ELR (cell line): Measurements from ENCODE around the gene R3HDM4.
A peak's percentile ranks its signal among the peaks of the same experiment; 100 is the strongest.

Source experiments
- DNase-seq: peaks from one replicate; pipeline ENCODE4 v3.0.0-alpha.2; 2015; ENCODE audit warnings: low read depth

Gene R3HDM4

GRCh38 chr19:929891-930258 is 16.9 kb upstream of the R3HDM4 start:
- no peak for DNase-seq

DNA sequence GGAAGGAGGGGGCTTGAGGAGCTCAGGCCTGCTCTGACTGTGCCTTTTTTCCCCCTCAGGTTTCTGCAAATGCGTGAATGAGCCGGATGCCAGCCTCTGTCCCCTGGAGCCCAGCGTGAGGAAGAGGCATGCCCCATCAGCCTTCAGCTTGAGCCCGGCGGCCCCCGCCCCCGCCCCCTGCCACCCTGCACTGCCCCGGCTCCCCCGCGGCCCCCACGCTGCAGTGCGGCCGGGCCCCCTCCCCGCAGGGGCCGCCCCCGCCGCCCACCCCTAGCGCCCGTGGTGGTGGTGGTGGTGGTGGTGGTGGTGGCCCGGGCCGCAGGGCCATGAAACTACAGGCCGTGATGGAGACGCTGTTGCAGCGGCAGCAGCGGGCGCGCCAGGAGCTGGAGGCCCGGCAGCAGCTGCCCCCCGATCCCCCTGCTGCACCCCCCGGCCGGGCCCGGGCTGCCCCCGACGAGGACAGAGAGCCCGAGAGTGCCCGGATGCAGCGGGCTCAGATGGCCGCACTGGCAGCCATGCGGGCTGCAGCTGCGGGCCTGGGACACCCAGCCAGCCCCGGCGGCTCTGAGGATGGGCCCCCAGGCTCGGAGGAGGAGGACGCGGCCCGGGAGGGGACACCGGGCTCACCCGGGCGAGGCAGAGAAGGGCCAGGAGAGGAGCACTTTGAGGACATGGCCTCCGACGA is 16.3 kb upstream of the R3HDM4 start:
- no peak for DNase-seq

DNA sequence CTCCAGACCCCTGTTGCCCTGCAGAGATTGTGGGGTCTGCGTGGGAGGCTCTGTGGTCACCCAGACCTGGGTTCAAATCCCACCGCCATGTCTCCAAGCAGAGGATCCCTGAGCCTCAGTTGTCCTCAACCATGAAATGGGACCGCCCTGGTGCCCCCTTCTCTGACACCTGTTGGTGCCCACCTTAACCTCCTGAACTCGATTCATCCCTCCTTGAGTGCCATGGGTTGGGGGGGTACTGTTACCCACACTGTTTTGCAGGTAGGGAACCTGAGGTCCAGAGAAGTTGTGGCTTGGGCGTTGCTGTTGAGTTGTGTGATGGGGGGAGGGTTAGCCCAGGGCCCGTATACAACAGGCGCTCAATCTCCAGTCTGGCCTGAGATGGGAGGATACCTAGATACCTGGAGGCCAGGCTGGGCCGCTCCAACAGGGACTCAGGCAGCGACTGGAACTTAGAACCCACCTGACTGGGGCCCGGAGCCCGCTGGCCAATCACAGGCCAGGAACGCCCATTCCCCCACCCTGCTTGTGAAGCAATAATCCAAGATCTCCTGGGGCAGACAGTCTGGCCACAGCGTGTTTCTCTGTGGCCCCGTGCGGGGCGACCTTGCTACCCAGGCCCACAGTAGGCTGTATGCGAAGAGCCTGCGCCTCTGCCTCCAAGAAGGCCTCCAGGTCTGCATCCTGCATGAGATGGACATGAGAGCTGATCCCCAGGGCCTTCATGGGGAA is 15.6 kb upstream of the R3HDM4 start:
- no peak for DNase-seq

DNA sequence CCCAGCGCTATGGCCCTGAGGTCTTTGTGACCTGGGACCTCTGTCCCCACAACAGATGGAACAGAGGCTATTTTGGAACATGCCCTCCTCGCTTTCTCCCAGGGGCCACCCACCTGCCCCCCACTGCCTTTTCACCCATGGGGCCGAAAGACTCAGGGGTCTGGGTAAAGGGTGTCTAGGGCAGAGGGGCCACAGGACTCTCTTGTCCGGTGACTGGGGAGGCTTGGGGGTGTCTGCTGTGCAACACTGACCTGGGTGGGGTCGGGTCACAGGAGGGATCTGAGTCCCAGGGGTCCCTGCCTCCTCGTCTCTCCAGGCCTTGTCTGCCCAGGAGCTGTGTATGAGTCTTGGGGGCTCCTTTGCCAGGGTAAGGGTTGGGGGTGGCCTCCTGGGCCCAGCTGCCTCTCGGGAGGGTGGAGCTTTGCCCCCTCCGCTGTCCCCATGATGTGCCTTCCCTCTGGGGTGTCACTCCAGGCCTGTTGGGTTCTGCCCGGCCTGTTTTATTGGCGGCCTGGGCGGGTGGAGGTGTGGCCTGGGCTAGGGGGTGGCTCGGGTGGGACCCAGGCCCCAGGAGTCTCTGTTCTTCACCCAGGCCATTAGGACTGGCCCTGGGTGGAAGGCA is 14.9 kb upstream of the R3HDM4 start:
- no peak for DNase-seq

GRCh38 chr19:927351-927779 is 14.3 kb upstream of the R3HDM4 start:
- DNase-seq = no peak

- peak; percentile 67 for DNase-seq
Observed at GRCh38 chr19:926589-927350, 13.8 kb upstream of the R3HDM4 start.

DNA sequence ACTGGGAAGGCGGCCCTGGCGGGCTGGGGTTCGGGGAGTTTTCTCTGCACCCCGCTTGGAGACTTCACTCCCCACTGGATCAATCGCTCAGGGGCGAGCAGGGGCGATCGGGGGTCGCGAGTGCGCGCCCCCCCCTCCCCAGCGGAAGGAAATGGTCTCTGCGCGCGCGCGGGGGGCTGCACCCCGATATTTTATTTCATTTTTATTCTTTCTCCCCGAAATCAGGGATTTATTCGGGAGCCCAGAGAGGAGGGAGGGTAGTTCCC is 13.2 kb upstream of the R3HDM4 start:
- no peak for DNase-seq

DNA sequence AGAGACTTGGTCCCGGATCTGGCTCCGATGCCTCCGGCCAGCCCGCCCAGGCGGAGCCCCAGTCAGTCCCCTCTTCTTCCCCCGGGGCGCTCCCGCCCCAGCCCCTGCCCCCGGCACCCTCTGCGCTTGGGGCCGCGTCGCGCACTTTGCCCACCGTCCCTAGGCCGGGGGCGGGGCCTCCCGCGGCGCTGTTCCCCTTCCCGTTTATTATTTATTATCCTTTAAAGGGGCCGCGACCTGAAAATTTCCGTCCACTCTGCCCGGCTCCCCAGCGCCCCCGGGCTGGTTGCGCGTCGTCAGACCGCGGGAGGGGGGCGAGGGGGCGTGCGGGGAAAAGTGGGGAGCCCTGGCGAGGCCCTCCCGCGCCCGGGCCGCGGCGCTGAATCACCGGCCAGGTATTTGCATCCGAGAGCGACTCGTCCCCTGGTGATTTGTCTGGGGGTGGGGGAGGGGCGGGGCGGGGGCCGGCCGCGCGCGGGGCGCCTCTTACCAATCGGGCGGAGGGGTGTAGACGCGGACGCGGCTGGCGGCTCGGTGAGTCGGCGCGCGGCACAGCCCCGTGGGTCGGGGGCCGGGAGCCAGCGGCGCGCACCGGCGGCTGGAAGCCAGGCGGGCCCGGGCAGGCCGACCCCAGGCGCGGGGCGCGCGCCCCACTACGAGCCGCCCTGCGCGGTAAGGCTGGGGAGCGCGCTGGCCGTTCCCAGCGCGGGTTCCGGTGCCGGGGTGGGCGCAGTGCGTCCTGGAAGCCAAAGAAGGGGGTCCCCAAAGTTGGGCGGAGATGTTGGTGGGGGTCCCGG is 12.7 kb upstream of the R3HDM4 start, which contains the start of gene ARID3A:
Gene ARID3A (plus strand): TSS at position 510 of the 797 bp plus-strand sequence. CDS start 3,494 bp downstream, outside the sequence.
- peak; percentile 90 for DNase-seq

DNA sequence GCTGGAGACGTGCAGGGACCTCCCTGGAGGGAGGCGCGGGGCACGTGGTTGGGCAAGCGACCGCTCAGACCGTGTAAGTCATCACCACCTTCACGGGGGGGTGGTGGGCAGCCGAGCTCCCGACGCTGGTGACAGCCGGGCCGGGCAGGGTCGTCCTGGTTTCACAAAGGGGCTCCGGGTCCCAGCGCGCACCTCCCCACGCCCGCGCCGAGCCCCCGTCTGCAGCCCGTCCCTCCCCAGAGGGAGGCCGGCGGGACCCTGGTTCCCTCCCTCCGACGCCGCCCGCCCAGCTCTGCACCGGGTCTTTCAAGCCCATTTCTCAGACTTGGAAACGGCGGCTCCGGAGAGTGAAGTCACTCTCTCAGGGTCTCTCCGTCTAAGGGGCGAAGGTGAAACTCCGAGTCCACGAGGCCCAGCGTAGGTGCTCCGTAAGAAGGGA is 12.1 kb upstream of the R3HDM4 start:
- peak; percentile 61 for DNase-seq

DNA sequence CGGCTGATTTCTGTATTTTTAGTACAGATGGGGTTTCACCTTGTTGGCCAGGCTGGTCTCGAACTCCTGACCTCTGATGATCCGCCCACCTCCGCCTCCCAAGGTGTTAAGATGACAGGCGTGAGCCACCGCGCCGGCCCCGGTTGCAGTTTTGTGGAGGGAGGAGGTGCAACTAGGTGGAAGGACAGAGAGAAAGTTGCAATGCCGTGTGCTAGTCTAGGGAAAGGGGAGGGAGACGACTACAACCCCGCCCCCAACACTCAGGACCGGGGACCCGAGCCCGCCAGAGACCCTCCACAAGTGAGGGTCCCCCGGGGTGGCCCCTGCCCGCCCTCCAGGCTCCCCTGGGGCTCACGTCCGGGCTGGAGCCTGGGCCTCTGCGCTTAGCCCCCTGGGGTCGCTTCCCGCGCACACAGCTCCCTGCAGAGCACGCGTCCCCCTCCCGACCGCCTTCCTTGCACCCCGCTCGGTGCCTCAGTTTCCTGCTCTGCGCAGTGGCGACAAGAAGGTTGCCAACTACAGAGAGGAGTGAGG is 11.6 kb upstream of the R3HDM4 start:
- DNase-seq = no peak

GRCh38 chr19:920051-920864 is 7.2 kb upstream of the R3HDM4 start:
- no peak for DNase-seq

- no peak for DNase-seq
Observed at GRCh38 chr19:919199-920050, 6.4 kb upstream of the R3HDM4 start.

- no peak for DNase-seq
Observed at GRCh38 chr19:918481-919198, 5.6 kb upstream of the R3HDM4 start.

DNA sequence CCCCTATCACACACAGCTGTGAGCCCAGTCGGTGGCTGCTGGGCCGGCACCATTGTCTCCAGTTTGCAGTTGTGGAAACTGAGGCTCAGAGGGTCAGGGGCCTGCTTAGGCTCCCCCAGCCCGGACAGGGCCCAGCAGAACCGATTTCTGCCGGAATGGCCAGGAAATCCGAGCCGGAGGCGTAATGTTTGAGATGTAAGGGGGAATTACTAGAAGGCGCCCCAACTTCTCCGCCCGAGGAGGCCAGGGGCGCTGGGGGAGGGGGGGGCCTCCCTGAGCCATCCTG is 5.1 kb upstream of the R3HDM4 start:
- DNase-seq = no peak

DNA sequence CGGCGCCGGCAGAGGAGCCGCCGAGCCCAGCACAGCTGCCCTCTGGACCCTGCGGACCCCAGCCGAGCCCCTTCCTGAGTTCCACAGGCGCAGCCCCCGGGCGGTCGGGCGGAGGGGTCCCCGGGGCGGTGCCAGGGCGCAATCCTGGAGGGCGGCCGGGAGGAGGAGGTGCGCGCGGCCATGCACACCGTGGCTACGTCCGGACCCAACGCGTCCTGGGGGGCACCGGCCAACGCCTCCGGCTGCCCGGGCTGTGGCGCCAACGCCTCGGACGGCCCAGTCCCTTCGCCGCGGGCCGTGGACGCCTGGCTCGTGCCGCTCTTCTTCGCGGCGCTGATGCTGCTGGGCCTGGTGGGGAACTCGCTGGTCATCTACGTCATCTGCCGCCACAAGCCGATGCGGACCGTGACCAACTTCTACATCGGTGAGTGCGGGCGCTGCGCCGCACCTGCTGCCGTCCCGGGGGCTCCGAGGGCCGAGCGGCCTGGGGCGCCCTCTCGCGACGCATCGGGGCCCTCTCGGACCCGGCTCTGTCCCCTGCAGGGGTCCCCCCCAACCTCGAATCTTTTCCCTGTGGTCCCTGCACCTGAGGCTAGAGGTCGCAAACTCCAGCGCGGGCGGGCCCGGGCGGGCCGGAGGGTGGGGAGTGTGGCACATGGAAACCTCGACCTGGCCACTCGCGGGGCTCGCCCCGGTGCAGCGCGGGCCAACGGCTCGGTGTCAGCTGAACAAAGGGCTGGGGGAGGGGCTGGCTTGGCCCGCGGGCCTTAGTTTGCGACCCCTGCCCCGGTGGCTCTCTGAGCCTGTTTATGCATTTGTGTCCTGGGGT is 4.5 kb upstream of the R3HDM4 start, which contains the start of gene KISS1R:
Gene KISS1R (plus strand): TSS at position 11 of the 829 bp plus-strand sequence. CDS start 170 bp downstream, at position 181.
- peak; percentile 46 for DNase-seq

GRCh38 chr19:916645-917322 is 3.8 kb upstream of the R3HDM4 start:
- DNase-seq = no peak
